ENCODE data around the gene TMPRSS3.

TMPRSS3 gene

DNA sequence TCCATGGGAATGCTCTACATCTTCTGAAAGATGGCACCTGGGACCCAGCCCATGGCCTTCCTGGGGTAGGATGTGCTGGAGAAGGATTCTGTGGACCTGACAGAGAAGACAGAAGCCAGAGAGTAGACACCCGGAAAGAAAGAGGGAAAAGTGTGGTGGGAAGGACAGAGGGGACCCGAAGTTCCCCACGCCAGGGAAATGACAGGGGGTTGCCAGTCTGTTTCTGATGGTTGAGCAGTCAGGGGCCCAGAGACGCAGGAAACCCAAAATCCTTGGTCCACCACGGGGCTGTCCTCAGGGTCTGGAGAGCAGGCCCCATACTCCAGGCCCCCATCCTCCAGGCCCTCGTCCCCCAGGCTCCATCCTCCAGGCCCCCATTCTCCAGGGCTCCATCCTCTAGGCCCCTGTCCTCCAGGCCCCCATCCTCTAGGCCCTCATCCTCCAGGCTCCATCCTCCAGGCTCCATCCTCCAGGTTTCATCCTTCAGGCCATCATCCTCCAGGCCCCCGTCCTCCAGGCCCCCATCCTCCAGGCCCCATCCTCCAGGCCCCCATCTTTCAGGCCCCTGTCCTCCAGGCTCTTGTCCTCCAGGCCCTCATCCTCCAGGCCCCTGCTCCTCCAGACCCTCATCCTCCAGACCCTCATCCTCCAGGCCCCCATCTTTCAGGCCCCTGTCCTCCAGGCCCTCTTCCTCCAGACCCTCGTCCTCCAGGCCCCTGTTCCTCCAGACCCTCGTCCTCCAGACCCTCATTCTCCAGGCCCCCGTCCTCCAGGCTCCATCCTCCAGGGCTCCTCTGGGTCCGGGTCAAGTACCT, 44.0 kb downstream of the TMPRSS3 start:
- DNase-seq (ENCODE audit: low read depth, low spot score) = no peak

DNA sequence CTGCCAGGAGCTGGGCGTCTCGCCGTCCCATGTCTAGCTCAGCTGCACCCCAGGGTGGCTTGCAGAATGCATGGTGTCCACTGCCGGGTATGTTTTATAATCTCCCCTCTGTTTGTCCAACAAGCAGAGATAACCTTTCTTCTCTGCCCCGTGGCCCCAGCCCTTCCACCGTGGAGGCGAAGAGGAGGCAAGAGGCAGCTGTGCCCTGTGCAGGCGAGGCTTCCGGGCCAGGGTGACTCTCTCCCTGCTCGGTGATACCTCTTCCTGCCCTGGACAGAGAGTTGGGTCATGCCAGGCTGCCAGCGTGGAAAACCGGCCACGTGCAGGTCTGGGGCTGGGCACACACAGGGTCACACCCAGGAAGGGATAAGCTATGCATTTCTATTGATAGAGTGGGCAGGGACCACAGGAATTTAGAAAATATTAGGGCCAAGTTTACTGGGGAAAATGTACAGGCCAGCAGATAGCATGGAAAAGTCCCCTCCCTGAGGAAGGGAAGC, 44.9 kb downstream of the TMPRSS3 start, which contains the start of gene TFF2:
Gene TFF2 (minus strand): TSS at position 68 of the 500 bp plus-strand sequence. CDS start 37 bp downstream, at position 31.
- no peak for DNase-seq (ENCODE audit: low read depth, low spot score)

DNA sequence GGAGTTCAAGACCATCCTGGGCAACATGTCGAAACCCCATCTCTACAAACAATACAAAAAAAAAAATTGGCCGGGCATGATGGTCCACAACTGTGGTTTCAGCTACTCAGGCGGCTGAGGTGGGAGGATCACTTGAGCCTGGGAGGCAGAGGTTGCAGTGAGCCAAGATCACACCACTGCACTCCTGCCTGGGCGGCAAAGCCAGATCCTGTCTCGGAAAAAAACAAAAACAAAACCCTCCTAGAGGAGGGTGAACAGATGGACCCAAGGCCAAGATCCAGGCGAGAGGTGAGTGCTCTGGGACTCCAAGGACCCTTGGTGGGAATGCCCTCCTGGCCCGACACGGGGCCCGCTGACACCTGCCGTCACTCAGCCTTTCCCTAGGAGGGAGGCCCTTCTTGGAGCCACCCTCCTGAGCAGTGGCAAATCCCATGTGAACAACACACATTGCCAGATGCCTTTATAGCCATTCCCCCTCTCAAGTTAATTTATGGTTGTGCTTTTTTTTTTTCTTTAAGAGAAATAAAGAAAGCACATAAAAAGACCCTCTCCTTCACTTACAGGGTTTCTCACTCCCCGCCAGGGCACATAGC, 45.4 kb downstream of the TMPRSS3 start:
- DNase-seq (ENCODE audit: low read depth, low spot score) = no peak

DNA sequence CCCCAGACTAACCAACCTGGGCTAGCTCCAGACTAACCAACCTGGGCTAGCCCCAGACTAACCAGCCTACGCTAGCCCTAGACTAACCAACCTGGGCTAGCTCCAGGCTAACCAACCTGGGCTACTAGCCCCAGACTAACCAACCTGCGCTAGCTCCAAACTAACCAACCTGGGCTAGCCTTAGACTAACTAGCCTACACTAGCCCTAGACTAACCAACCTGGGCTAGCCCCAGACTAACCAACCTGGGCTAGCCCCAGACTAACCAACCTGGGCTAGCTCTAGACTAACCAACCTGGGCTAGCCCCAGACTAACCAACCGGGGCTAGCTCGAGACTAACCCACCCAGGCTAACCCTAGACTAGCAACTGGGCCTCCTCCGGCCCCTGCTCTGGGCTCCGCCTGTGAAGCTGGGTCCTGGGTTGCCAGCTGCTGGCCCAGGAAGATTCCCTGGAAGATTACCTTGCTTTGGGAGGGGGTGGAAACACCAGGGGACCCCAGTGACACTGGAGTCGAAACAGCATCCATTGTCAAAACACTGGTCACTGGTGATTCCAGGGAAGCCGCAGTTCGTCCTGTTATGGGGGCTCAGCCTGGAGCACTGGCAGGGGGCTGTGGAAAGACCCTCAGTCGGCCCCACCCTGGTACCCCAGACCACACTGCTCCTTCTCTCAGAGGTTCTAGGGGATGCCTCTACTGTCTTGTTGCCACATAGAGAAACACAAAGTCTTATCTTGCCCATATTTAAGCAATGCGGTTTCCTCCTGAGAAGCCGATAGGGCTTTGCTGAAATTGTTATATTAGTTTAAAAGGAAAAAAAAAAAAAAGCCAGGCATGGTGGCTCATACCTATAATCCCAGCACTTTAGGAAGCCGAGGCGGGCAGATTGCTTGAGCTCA, 46.2 kb downstream of the TMPRSS3 start:
- DNase-seq (ENCODE audit: low read depth, low spot score) = no peak

DNA sequence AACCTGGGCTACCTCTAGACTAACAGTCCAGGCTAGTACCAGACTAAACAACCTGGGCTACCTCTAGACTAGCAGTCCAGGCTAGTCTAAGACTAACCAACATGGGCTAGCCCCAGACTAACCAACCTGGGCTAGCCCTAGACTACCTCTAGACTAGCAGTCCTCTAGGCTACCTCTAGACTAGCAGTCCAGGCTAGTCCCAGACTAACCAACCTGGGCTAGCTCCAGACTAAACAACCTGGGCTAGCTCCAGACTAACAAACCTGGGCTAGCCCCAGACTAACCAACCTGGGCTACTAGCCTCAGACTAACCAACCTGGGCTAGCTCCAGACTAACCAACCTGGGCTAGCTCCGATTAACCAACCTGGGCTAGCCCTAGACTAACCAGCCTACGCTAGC, 47.1 kb downstream of the TMPRSS3 start:
- DNase-seq (ENCODE audit: low read depth, low spot score) = no peak

DNA sequence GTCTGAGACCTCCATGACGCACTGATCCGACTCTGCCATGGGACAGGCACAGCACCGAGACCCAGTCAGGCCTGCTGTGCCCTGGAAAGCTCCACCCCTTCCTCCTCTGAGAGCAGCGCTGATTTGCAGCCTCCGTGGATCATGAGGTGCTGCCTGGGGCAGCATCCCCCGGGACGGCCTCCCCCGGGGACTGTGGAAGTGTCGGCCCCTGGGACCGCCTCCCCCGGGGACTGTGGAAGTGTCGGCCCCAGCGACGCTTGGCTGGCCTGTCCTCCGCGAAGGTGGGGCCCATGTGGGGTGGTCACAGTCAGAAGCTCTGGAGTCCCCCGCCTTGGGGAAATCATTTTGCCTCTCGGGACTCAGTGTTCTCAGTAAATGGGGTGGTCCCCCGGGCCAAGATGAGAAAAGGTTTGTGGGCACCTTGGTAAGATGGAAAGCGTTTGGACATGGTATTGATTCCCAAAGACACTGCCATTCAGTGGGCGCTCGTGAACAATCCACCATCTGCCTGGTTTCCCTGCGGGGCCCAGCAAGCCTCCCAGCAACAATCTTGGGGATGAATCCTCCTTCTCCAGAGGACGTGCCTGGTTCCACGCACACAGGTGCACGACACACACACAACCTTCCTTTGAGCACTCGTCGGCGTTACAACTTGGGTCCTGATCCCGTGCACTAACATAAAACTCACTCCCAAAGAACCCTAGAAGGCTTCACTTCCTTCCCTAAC, 48.1 kb downstream of the TMPRSS3 start:
- DNase-seq (ENCODE audit: low read depth, low spot score) = no peak

DNA sequence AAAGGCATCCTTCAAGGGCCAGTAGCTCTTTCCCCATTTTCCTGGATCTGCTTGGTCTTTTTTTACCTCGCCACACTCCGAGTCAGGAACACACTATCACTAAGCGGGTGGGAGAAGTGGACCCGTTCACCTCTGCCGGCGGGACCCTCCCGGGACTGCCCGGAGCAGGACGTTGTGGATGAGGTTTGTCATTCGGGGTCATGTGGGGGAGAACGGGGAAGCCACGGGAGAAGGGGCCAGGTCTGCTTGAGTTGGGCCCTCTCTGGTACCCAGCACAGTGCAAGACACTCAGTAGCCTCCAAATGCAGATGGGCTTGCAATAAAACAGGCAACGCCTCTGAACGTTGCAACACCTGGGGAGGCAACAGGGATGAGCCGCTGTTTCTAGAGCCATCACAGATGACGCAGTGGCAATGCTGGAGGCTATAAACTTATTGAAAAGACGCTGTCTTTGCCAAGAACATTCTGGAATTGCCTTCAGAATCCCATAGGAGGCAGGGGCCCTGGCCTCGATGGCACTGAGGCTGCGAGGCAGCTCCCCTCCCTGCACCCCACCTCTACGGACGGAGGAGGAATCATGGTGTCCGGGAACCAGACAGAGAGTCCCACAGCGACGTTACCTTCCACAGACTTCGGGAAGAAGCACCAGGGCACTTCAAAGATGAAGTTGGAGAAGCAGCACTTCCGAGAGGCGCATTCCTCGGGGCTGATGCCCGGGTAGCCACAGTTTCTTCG, 48.8 kb downstream of the TMPRSS3 start:
- no peak for DNase-seq (ENCODE audit: low read depth, low spot score)

DNA sequence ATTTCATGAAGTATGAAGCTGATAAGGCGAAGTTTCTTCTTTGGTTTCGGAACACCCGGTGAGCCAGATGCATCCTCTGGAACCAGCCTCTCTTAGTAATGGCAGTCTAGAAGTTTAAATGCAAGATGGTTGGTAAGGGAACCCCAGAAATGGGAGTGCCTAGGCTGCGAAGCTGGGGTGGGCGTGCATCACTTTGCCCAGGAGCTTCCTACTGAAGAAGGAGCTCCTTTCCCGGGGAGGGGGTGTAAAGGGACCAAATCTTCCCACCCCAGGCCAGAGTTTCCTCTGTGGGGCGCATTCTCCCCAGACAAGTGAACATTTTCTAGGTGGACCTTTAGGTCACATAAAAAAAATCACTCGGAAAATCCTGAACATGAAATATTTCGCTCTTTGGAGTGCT, 49.4 kb downstream of the TMPRSS3 start:
- no peak for DNase-seq (ENCODE audit: low read depth, low spot score)

DNA sequence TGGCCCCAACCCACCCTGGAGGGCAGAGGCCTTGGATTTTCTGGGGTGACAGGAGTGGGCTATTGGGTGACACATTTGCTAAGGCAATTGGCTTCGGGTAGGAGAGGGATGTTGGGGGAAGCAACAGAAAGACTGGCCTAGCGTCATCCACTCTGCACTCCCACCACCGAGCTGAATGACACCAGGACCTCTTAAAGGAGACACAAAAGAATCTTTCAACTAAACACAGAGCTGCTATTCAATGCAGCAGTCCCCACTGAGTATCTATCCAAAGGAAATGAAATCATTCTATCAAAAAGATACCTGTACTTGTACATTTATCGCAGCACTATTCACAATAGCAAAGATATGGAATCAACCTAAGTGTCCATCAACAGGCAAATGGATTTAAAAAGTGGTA, 51.2 kb downstream of the TMPRSS3 start:
- DNase-seq (ENCODE audit: low read depth, low spot score) = no peak

DNA sequence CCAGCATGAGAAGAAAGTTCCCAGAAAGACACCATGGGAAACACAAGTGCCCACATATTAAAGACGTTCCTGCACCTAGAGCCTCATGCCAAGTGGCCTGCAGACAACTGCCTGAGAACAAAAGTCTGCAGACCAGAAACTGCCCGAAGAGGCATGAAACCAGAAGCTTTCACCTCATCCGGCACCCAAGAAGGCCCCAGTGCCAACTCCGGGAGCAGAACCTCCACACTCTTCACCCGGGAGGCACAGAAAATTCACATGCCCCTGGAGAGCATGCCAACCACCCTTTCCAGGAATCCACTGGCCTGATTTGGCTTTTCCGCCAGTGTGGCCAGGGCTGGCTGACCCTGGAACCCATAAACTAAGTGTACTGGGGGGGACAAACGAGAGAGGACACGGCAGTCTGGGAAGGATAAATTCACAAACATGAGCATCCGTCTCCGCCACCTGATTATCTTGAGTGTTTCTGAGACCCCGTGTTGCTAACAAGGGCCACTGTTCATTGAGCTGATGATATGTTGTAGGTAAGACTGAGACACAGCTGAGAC, 51.8 kb downstream of the TMPRSS3 start:
- no peak for DNase-seq (ENCODE audit: low read depth, low spot score)

DNA sequence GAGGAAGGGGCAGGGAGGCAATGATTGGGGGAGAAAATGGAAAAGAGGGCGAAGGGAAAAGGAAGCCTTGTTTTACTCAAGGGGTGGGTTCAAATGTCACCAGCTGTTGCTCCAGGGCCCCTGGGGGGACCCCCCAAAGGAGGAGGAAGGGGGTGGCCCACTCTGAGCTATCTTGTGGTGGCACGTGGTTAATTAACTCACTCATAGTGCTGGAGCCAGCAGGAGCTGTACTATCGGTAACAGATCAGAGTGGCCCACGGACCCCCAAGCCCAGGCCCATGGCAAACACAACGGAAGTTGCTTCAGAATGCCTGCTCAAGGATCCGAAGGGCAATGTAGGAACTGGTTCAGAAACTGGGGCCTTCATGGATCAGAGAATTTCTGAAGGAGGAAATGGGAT, 52.3 kb downstream of the TMPRSS3 start:
- DNase-seq (ENCODE audit: low read depth, low spot score) = no peak

DNA sequence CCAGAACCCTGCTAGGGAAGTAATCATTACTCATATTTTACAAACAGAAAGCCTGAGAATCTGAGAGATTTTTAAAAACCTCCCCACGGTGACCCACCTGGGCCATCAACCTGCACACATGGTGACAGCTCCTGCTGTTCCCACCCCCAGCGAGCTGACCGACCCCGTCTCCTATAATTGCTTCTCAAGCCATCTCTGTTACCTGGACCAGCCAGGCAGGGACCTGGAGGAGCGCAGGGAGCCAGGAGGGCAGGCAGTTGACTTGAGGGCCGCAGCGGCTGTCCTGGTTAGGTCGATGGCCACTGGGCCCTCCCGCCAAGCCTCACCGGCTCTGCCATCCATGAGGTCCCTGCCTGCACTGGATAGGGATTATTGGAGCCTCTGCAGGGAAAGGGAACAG, 52.8 kb downstream of the TMPRSS3 start:
- DNase-seq (ENCODE audit: low read depth, low spot score) = no peak

DNA sequence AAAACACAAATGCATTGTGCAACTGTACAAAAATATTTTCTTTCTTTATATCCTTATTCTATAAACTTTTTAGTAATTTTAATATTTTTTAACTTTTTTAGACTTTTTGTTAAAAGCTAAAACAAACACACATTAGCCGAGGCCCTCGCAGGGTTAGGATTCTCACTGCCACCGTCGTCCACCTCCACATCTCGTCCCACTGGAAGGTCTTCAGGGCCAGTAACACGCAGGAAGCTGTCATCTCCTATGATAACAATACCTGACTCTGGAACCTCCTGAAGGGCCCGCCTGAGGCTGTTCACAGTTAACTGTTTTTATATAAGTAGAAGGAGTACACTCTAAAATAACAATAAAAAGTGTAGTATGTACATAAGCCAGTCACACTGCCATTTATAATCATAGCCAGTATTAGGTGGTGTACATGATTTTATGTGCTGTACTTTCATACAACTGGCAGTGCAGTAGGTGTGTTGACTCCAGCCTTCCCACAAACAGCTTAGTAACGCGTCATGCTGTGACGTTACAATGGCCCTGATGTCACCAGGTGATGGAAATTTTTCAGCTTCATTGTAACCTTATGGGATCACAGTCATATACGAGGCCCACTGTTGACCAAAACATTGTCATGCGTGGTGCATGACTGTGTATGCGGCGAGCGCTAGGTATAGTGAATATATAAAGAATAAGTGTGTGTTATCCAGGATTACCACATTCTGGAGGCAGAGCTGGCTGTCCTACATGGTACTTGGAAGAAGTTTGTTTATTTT, 53.9 kb downstream of the TMPRSS3 start:
- no peak for DNase-seq (ENCODE audit: low read depth, low spot score)

DNA sequence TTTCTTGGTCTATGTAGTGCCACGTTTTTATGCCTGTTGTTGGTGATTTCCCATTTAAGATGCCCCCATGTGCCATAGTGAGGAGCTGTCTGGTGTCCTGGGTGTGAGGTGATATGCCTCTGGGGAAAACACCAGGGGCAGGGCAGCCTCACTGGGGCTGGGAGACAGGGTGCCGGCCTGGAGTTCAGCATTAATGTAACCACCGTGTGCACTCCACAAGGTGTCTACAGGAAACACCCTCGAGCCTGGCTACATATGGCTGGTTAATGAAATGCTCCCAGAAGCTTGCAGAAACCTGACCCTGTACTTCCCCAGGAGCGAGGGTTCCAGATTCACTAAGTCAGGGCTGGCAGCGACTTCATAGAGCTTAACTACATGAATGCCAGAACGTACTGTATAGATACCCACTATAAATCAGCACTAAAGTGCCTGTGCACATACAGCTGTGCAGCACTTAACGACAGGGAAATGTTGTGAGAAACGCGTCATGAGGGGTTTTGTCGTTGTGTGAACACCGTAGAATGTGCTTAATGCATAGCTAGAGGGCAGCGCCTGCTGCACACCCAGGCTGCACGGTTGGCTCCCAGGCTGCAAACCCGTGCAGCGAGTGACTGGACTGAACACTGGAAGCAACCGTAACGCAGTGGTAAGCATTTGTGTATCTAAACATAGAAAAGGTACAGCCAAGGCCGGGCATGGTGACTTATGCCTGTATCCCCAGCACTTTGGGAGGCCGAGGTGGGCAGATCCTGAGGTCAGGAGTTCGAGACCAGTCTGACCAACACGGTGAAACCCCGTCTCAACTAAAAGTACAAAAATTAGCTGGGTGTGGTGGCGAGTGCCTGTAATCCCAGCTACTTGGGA, 55.4 kb downstream of the TMPRSS3 start:
- DNase-seq (ENCODE audit: low read depth, low spot score) = no peak

DNA sequence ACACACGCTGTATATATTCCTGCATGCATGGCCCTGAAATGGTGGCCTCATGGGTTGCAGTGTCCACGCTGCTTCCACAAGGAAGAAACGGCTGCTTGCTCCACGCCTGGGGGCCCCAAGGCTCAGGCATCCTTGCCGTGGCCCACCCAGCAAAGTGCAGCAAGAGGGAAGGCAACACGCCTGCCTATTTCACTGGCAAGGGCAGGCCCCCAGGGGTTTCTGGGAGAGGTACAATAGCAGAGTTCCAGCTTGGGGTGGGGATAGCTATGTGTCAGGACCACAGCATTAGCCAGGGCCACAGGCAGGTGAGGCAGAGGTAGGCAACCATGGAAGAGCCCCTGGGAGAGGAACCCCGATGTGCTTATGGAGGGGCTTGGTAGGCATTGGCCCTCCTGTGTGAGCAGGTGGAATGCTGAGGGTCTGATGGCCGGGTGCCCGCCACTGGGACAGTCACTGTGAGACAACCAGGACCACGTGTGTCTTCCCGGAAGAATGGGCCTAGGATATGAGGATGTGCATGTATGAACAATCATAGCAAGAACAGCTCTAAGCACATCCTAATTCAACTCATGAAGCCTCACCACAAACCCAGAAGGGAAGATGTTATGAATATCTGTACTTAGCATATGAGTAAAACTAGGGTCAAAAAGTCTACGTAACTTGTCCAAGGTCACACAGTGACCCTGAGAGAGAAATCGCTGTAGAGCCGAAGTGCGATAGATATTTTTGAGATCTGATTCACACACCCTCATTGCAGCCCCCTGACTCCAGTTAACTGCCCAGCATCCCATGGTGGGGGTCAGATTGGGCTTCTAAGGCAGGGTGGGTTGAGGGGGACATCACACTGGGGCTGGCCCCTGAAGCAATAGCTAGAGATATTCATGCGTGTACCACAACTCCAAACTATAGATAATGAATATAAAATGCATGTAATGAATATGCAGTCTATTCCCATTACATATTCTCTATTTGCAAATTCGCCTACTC, 56.8 kb downstream of the TMPRSS3 start:
- DNase-seq (ENCODE audit: low read depth, low spot score) = no peak

DNA sequence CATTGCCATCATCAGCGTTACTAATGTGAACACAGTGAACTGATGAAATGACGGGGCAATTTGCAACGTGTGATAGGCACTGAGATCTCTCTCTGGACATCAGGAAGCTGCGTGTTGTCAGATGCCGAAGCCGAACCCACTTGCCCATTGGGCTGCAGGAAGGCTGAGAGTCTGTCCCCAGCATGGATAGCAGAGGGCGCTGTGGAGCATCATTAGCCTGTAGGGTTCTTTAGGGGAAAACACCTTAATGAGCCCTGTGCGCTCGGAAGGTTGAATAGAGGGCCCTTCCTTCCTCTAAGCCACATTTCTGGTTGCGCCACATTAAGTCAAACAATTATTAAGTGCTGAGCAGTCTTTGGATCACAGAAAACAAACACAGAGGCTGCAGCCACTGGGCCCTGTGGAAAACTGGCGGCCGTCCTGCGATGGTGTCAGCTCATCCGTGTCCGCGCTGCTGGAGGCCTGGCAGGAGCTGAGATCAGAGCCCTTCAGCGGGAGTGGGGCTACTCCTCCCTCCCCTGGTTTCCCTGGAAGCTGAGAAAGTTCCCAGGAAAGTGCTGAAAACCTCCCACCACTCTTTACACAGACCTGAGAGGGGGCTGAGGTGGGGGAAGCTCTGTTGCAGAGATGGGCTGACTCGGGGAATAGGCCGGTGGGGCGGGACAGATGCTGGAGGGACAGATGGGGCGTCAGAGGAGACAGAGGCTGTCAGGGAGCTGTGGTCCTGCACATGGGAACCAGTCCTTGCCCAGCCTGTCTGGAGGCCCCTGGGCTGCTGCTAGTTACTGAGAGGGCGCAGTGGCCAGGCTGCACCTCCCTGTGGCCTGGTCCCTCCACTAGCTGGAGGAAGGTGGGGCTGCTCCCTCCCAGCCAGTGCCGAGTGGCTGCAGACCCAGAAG, 57.8 kb downstream of the TMPRSS3 start:
- peak; percentile 68 for DNase-seq (ENCODE audit: low read depth, low spot score)

All from iPS DF 19.7 (cell line).